GM21529 (cell line): ENCODE data around the gene C1orf74.

Experiments
- ATAC-seq: cut with Tn5 transposase; IDR thresholded peaks from one replicate; pipeline ENCODE4 v1.9.1; 2021; ENCODE audit not compliant: unreplicated experiment

C1orf74 gene

DNA sequence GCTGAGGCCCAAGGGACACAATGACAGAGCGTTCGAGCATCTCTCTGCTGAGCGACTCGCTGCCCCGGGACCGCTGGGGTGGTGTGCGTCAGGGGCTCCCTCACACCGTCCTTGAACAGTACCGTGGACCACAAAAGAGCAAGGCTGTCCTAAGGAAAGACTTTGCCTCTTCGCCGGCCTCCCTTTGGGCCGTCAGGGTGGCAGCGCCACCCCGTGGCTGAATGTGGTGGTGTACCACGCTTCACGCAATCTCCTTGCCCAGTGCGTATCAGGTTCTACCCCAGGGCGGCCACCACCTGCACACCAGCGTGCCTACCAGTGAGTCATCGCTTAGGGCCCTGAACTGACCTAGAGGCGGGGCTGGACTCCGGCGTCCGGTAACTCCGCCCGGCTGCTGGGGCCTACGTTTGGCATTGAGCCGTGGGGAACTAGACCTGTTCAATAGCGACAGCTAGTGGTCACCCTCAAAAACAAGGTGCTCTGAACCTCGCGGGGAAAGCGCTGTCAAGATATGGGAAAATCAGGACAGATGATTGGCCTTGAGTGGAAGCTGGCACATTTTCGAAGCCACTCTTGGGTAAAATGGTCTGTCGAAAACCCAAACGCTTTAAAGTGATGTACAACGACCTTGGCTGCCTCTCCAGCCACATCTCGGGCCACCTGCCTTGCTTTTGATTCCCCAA is 36.6 kb downstream of the C1orf74 start:
- ATAC-seq = peak; percentile 63

DNA sequence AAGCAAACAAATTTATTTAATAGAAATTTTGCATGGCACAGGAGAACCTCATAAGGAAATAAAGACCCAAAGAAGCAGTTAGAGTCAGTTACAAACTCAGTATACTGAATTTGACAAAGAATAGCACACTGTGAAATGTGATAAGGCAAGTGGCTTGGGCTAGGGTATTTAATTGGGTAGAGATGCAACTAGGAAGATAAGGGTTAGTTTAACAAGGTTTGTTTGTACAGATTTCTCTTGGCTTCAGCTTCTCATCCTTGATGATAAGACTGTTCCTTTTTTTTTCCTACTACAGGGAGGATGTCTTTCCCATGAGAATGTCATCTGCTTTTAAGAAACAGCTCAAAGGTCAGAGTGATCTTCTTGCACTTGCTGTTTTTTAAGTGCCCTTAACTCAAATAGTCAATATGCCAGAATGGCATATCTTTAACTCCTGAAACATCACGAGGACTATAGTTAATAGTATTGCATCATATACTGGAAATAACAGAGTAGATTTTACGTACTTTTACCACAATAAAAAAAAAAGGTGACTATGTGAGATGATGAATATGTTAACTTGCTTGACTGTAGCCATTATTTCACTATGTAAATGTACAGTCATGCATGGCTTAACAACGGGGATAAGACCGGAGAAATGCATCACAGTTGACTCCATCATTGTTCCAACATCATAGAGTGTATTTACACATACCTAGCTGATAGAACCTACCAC is 37.8 kb downstream of the C1orf74 start:
- ATAC-seq = no peak

DNA sequence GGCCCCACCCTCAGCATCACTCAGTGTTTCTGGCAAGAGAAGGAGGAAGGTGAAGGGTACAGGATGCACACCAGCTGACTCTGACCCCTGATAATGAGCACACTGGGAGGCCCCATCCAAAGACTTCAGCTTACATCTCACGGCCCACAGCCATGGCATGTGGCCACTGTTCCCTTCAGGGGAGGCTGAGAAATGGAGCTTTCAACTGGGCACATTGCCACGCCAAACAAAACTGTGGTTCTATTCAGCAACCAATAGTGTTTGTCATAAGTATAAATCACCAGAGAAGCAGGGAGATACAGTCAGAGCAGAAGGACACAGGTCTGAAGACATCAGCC is 41.2 kb downstream of the C1orf74 start:
- no peak for ATAC-seq

DNA sequence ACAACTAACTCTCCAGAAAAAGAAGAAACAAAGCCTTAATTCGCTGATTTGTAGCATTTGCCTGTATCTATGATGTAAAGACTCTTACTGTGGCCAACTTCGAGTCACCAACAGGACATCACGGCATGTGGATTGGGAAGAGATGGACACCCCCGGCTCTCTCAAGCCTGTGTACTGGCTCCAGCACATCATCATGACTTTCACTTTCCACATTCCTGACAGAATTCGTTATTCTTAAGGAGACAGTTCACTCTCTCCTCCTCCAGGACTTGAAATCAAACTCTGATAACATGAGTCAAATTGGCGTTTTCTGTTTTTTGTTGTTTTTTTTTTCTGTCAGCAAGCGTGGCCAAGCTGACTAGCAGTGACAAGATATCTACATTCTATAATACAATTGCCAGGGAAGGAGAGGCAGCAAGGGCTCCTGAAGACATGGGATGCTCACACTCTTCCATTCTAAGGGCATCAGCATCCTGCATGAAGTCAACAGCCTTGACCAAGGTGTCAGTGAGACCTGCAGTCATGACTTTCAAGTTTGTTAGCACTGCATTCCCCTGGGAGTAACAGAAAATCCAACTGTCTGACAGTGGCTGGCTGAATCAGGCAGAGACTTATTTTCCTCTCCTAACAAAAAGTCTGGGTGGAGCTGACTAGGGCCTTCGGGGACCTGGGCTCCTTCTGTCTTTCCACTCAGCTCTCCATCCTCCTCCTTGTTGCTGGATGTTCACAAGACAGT is 41.8 kb downstream of the C1orf74 start:
- no peak for ATAC-seq

DNA sequence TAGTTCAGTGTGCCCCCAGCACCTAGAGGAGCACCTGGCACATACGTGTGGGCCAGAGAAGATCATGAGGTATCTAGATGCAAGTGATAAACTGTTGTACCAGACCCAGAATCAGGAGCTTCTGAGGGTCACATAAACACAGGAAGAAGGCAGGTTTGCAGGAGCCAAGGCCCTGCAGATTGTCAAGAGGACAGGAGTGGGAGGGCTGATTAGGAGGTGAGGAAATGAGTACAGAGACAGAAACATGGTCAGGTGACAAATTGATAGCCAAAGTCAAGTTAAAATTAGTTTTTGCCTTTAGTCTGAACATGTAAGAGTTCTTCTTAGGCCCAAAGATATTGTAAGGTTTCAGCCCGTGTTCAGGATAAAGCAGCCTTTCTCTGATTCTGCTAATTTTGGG is 42.5 kb downstream of the C1orf74 start:
- no peak for ATAC-seq

DNA sequence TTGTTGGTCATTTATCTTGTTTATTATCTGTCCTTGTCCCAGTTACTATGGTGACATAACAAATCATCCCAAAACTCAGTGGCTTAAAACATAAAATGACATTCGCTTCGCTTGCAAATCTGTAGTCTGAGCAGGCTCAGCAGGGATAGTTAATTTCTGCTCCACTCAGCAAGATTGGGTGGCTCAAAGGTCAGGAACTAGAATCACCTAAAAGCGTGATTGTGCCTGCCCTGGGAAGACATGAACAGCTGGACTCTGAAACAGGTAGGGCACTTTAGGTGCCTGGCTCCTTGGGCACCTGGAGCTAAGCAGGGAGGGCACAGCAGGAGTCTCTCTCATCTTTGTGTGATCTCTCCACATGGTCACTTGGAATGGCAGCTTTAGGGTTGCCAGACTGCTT is 43.2 kb downstream of the C1orf74 start:
- ATAC-seq = no peak

DNA sequence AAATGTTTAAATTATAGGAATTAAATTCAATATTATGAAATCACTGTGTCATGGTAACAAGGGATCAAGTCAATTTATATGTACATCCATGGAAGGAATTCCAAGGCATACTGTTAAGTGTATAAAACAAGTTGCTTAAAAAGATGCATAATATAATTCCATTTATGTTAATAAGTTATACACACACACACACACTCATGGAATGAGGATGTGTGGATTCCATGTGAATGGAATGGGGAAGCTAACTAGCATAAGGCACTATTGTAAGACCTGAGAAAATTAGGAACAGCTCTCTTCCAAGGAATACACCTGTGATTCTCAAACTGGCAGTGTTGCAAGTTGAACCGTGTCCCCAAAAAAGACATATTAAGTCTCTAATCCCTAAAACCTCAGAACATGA is 46.1 kb downstream of the C1orf74 start:
- no peak for ATAC-seq

DNA sequence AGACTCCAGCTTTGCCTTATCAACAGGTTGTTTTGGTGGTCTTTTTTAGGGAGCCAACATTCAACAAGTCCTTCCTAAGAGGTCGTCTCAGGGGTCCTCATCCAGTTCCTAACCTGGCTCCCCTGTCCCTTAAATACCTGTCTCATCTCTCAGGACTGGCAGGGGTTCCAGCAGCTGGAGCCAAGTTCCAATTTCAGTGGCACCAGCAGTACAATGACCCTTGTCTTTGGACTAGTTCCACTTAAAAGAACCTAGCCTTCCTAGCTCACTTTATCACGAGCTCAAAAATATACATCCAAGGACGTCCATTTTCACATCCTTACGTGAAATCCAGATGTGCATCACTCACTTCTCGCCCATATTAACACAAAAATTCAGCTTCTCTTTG is 47.2 kb downstream of the C1orf74 start:
- no peak for ATAC-seq

DNA sequence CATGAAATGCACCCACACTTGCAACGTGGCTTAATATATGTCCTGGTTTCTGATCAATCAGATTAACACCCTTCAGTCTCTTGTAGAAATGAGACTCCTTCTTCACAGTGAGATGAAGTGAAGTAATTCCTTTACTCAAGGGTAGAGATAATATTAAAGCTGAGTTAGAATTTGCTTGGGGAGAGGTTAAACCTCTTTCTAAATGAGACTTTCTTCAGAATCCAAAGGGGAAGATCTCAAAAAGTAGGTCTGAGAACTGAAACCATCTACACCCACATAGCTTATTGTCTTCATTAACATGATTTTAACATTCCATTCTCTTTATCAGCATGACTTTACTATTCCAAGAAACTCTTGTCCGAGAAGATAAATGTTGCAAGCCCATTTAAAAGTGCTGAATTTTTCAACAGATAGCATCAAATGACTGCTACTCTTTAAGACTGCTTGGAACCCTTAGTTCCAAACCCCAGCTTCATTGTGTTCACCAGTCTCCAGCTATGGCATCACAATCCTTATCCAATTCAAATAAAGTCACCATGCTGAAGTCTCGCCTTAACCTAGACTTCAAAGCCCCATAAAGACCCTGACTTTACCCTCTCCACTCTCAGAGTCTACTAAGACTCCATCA is 47.8 kb downstream of the C1orf74 start:
- no peak for ATAC-seq

DNA sequence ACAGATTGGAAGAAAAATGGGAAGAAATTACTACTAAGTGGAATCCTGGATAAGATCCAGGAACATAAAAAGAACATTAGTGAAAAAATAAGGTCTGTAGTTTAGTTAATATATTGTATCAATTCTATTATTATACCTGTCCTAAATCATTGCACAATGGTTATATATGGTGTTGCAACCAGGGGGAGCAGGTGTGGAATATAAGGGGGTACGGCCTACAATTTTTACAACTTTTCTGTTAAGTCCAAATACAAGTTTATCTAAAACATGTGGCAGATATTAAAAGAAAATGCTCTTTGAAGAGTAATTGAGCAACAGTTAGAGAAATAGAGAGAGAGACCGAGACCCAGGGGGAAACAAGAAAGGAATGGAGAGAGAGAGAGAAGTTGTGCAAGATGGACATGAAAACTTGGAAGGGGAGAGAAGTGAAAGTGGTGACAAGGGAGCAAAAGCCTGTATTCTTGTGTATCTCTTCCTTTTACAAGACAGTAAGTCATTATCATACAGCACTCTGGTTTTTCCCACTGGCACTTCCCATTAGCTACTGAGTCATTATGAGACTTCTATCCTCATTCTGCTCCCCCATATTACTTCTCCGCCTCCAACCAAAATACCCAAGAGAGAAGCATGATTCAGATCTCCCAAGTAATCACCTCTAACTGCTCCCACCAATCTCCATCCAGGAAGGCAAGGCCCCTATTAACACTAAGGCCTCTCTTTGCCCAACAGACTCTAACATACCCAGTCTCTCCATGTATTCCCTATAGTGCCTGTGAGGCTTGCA is 50.8 kb downstream of the C1orf74 start:
- no peak for ATAC-seq

DNA sequence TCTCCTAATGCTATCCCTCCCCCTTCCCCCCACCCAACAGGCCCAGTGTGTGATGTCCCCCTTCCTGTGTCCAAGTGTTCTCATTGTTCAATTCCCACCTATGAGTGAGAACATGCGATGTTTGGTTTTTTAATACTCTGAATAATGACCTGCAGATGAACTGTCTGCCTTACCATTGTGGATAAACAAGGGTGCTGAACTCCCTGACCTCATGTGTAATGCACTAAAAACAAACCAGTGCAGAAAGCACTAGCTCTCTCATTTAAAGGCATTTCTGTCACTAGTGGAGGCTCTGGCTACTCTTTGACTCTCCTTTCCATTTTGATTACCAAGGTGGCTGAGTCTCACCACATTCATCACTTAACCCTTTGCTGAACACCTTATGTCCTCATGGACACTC is 51.6 kb downstream of the C1orf74 start:
- no peak for ATAC-seq

DNA sequence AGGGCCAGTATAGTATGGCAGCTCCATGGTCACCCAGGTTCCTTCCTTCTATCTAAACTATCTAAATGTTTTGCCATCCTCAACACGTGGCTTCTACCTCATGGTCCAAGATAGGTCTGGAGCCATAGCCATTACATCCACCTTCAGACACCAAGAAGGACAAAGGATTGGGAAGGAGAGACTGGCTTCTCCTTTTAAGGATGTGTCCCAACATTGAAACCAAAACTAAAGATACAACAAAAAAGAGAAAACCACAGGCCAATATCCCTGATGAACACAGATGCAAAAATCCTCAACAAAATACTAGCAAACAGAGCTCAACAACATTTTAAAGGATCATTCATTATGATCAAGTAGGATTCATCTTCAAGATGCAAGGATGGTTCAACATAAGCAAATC is 54.9 kb downstream of the C1orf74 start:
- no peak for ATAC-seq
